Mesenchymal stem cell (in vitro differentiated cells and primary cell): ENCODE data around the gene EBP.
A peak's percentile ranks its signal among the peaks of the same experiment; 100 is the strongest.

ENCODE experiments used
- DNase-seq: peaks from one replicate; pipeline ENCODE4 v3.0.0-alpha.2; 2013
- H2AFZ ChIP-seq: one replicate; pipeline ENCODE4 v1.6.1; 2013; ENCODE audit warnings: low read depth, mild to moderate bottlenecking, control low read depth, inconsistent platforms, low read length, moderate library complexity
- H2AK5ac ChIP-seq: 2 replicates; pipeline ENCODE4 v1.6.1; 2013; ENCODE audit warnings: low read length, moderate library complexity, mild to moderate bottlenecking, inconsistent platforms; ENCODE audit not compliant: severe bottlenecking
- H2BK120ac ChIP-seq: one replicate; pipeline ENCODE4 v1.6.1; 2013; ENCODE audit warnings: low read depth, mild to moderate bottlenecking, inconsistent platforms, low read length, moderate library complexity
- H2BK12ac ChIP-seq, 2 experiments: one replicate each; pipeline ENCODE4 v1.6.1; 2013; ENCODE audit warnings: inconsistent platforms in 2 of 2, low read length in 2 of 2, mild to moderate bottlenecking in 2 of 2, moderate library complexity in 2 of 2, control low read depth in 1 of 2
- H2BK15ac ChIP-seq: one replicate; pipeline ENCODE4 v1.6.1; 2013; ENCODE audit warnings: mild to moderate bottlenecking, low read depth, inconsistent platforms; ENCODE audit not compliant: poor library complexity, severe bottlenecking
- H2BK5ac ChIP-seq: 2 replicates; pipeline ENCODE4 v1.6.1; 2013; ENCODE audit warnings: low read depth, mild to moderate bottlenecking, low read length, control low read depth, inconsistent platforms; ENCODE audit not compliant: poor library complexity, severe bottlenecking
- H3K14ac ChIP-seq, 2 experiments: one replicate each; pipeline ENCODE4 v1.6.1; 2013; ENCODE audit warnings: inconsistent platforms in 2 of 2, low read length in 2 of 2, control low read depth in 1 of 2, mild to moderate bottlenecking in 1 of 2, moderate library complexity in 1 of 2
- H3K18ac ChIP-seq, 2 experiments: one replicate each; pipeline ENCODE4 v1.6.1; 2013; ENCODE audit warnings: inconsistent platforms in 2 of 2, low read length in 2 of 2, control low read depth in 1 of 2, low read depth in 1 of 2, mild to moderate bottlenecking in 1 of 2
- H3K23ac ChIP-seq, 2 experiments: one replicate each; pipeline ENCODE4 v1.6.1; 2013; ENCODE audit warnings: inconsistent platforms in 2 of 2, low read length in 2 of 2, mild to moderate bottlenecking in 2 of 2, moderate library complexity in 2 of 2, control low read depth in 1 of 2
- H3K27ac ChIP-seq: 2 replicates; pipeline ENCODE4 v1.5.1; 2013; ENCODE audit warnings: mild to moderate bottlenecking, moderate library complexity, low read length, control low read depth, inconsistent platforms; ENCODE audit not compliant: poor library complexity, severe bottlenecking
- H3K27me3 ChIP-seq, 2 experiments: 2 replicates each; pipeline versions ENCODE4 v1.6.1 to v1.7.0; 2013; ENCODE audit warnings: low read length in 2 of 2, mild to moderate bottlenecking in 2 of 2, moderate library complexity in 2 of 2, control low read depth in 1 of 2, inconsistent platforms in 1 of 2; ENCODE audit not compliant: control insufficient read depth in 1 of 2, insufficient read depth in 1 of 2
- H3K36me3 ChIP-seq, 2 experiments: 2 replicates each; pipeline versions ENCODE4 v1.6.1 to v1.7.0; 2013; ENCODE audit warnings: low read length in 2 of 2, control low read depth in 1 of 2, inconsistent platforms in 1 of 2, low read depth in 1 of 2, mild to moderate bottlenecking in 1 of 2; ENCODE audit not compliant: insufficient read depth in 2 of 2, control insufficient read depth in 1 of 2
- H3K4ac ChIP-seq, 2 experiments: one replicate each; pipeline ENCODE4 v1.6.1; 2013; ENCODE audit warnings: inconsistent platforms in 2 of 2, low read length in 2 of 2, mild to moderate bottlenecking in 2 of 2, moderate library complexity in 2 of 2, control low read depth in 1 of 2, low read depth in 1 of 2
- H3K4me1 ChIP-seq: 2 replicates; pipeline ENCODE4 v1.6.1; 2013; ENCODE audit warnings: low read depth, low read length, control low read depth; ENCODE audit not compliant: control insufficient read depth, insufficient read depth
- H3K4me2 ChIP-seq: 2 replicates; pipeline ENCODE4 v1.6.1; 2013; ENCODE audit warnings: low read length, mild to moderate bottlenecking, inconsistent platforms; ENCODE audit not compliant: poor library complexity, severe bottlenecking
- H3K4me3 ChIP-seq, 2 experiments: 2 replicates each; pipeline versions ENCODE4 v1.5.1 to v1.7.0; 2013; ENCODE audit warnings: low read length in 2 of 2, mild to moderate bottlenecking in 2 of 2, control low read depth in 1 of 2, low read depth in 1 of 2; ENCODE audit not compliant: insufficient read depth in 1 of 2
- H3K79me1 ChIP-seq: replicated peaks from 2 replicates; pipeline ENCODE4 v1.6.1; 2013; ENCODE audit warnings: mild to moderate bottlenecking, control low read depth, low read length, inconsistent platforms; ENCODE audit not compliant: poor library complexity, severe bottlenecking
- H3K9ac ChIP-seq: 2 replicates; pipeline ENCODE4 v1.7.0; 2013; ENCODE audit warnings: mild to moderate bottlenecking, low read length, moderate library complexity
- H3K9me3 ChIP-seq: 2 replicates; pipeline ENCODE4 v1.7.0; 2013; ENCODE audit warnings: mild to moderate bottlenecking, low read length; ENCODE audit not compliant: control insufficient read depth
- H4K8ac ChIP-seq: one replicate; pipeline ENCODE4 v1.6.1; 2013; ENCODE audit warnings: inconsistent platforms, mild to moderate bottlenecking, low read length, moderate library complexity
- H4K91ac ChIP-seq: one replicate; pipeline ENCODE4 v1.6.1; 2013; ENCODE audit warnings: mild to moderate bottlenecking, low read length, inconsistent platforms
- WGBS: methylation state at CpG from one replicate; pipeline ENCODE4 v1.1.7; 2013; ENCODE audit warnings: mixed read lengths; 5-methylcytosine and 5-hydroxymethylcytosine counted together

EBP gene

GRCh38 chrX:48492293-48492910, 29.2 kb upstream of the EBP start:
- Histone ChIP-seq H3K79me1 (no peaks in the 10 kb centered on the region), H2BK120ac (no peak overlapping the region), H3K23ac (no peak overlapping the region), H3K4me2 (no peak overlapping the region), H3K36me3 (peaks cover 0 to 2% of the 10 kb centered on the region in 2 experiments), H2AK5ac (no peak overlapping the region), H4K91ac (peak overlapping the region; percentile 80), H2BK15ac (no peak overlapping the region), H3K4me1 (peaks cover 19% of the 10 kb centered on the region), H4K8ac (no peak overlapping the region), H2BK12ac (peak overlapping the region in 1 of 2 experiments; percentile 38), H2AFZ (no peak overlapping the region), H3K27ac (peak overlapping the region; percentile 20), H3K9me3 (peaks cover 3% of the 10 kb centered on the region), H2BK5ac (no peak overlapping the region), H3K4me3 (peak overlapping the region in 1 of 2 experiments; percentile 26), H3K27me3 (peaks cover 0 to 2% of the 10 kb centered on the region in 2 experiments), H3K4ac (peak overlapping the region in 1 of 2 experiments; percentile 8), H3K18ac (peak overlapping the region in 1 of 2 experiments; percentile 37), H3K14ac (no peak overlapping the region), H3K9ac (peak overlapping the region; percentile 11)
- WGBS: 29% methylated on average over 5 of the region's 7 CpGs
- DNase-seq: peak; percentile 66

- Histone ChIP-seq H2BK12ac (no peak overlapping the region), H2BK5ac (no peak overlapping the region), H2BK120ac (no peak overlapping the region), H2AFZ (no peak overlapping the region), H3K18ac (peak overlapping the region in 1 of 2 experiments; percentile 5), H3K4ac (no peak overlapping the region), H2AK5ac (no peak overlapping the region), H4K91ac (peak overlapping the region; percentile 34), H2BK15ac (no peak overlapping the region), H3K4me3 (no peak overlapping the region), H3K23ac (no peak overlapping the region), H3K4me1 (peaks cover 15% of the 10 kb centered on the region), H3K14ac (no peak overlapping the region), H3K27ac (no peak overlapping the region), H3K9me3 (peaks cover 3% of the 10 kb centered on the region), H3K4me2 (no peak overlapping the region), H3K36me3 (no peaks in the 10 kb centered on the region), H3K79me1 (no peaks in the 10 kb centered on the region), H3K9ac (no peak overlapping the region), H4K8ac (no peak overlapping the region), H3K27me3 (peaks cover 0 to 2% of the 10 kb centered on the region in 2 experiments)
- peak; percentile 52 for DNase-seq
- 45% methylated on average over 10 of the region's 10 CpGs for WGBS
Observed at GRCh38 chrX:48493890-48494364, 27.7 kb upstream of the EBP start.

- H2BK120ac ChIP-seq: no peak overlapping the region
- no peak overlapping the region for H3K18ac ChIP-seq
- no peak overlapping the region for H2BK15ac ChIP-seq
- WGBS: 70% methylated on average over 2 of the region's 4 CpGs
- H3K27me3 ChIP-seq: peaks cover 0 to 2% of the 10 kb centered on the region in 2 experiments
- H3K14ac ChIP-seq: no peak overlapping the region
- DNase-seq: no peak
- H3K4me3 ChIP-seq: no peak overlapping the region
- no peak overlapping the region for H2AK5ac ChIP-seq
- no peak overlapping the region for H3K27ac ChIP-seq
- no peak overlapping the region for H3K4me2 ChIP-seq
- H4K91ac ChIP-seq: no peak overlapping the region
- no peak overlapping the region for H4K8ac ChIP-seq
- no peak overlapping the region for H2AFZ ChIP-seq
- H3K4ac ChIP-seq: no peak overlapping the region
- peaks cover 14% of the 10 kb centered on the region for H3K4me1 ChIP-seq
- no peak overlapping the region for H3K23ac ChIP-seq
- no peaks in the 10 kb centered on the region for H3K9me3 ChIP-seq
- H3K79me1 ChIP-seq: no peaks in the 10 kb centered on the region
- H2BK12ac ChIP-seq: no peak overlapping the region
- no peak overlapping the region for H3K9ac ChIP-seq
- no peaks in the 10 kb centered on the region for H3K36me3 ChIP-seq
- H2BK5ac ChIP-seq: no peak overlapping the region
Observed at GRCh38 chrX:48496660-48497059, 24.9 kb upstream of the EBP start.

GRCh38 chrX:48497871-48498270, 23.7 kb upstream of the EBP start:
- WGBS: 84% methylated on average over 5 of the region's 5 CpGs
- Histone ChIP-seq H3K9me3 (no peaks in the 10 kb centered on the region), H3K18ac (peak overlapping the region; percentile 14 to 34), H3K9ac (no peak overlapping the region), H2BK5ac (no peak overlapping the region), H3K4me1 (peaks cover 6% of the 10 kb centered on the region), H2BK12ac (peak overlapping the region in 1 of 2 experiments; percentile 15), H3K14ac (no peak overlapping the region), H2AK5ac (no peak overlapping the region), H2BK15ac (no peak overlapping the region), H3K4me2 (no peak overlapping the region), H3K27ac (peak overlapping the region; percentile 32), H3K36me3 (no peaks in the 10 kb centered on the region), H2AFZ (no peak overlapping the region), H2BK120ac (no peak overlapping the region), H3K23ac (no peak overlapping the region), H4K8ac (no peak overlapping the region), H3K27me3 (peaks cover 0 to 5% of the 10 kb centered on the region in 2 experiments), H3K79me1 (no peaks in the 10 kb centered on the region), H4K91ac (peak overlapping the region; percentile 46), H3K4me3 (no peak overlapping the region), H3K4ac (no peak overlapping the region)
- DNase-seq: no peak
